ENCODE measurements around the gene PXMP4. TPM values are rescaled to one million over a fixed set of nuclear protein-coding genes. Genes with fewer than 3 reads are reported as not detected.

PXMP4 gene
- polyA plus RNA-seq, 1 donor (not counting 4 experiments of a cell fraction or from before 2014, with no cell fraction given), result 3.2 TPM

DNA sequence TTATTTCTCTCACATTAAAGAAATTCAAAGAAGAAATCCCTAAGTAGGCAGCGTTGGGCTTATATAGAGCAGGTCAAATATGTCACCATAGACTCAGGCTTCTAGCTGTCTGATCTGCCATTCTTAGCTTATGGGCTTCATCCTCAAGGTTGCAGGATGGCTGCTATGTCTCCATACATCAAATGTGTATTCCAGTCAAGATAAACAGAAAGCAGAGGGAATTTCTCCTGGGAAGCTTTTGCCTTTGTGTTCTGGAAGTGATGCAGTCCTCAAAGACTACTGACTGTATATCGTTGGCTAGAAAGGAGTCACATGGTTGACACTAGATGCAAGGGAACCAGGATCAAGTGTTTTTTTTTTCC, 47.6 kb upstream of the PXMP4 start:
- H3K79me2 ChIP-seq (ENCODE audit: control insufficient read depth, insufficient read depth, low read length), result no peaks in the 10 kb centered on the region
- no peaks in the 10 kb centered on the region for H4K20me1 ChIP-seq (ENCODE audit: control insufficient read depth, extremely low read depth, insufficient read depth, low read length)
- FAIRE-seq (no peak), DNase-seq (ENCODE audit: low read depth, low spot score) (no peak)
- peaks cover 0 to 9% of the 10 kb centered on the region in 2 experiments for H3K36me3 ChIP-seq (ENCODE audit: control insufficient read depth in 2 of 2, extremely low read depth in 1 of 2, insufficient read depth in 2 of 2, low read length in 2 of 2)
- TF ChIP-seq CTCF (optimal IDR thresholded peaks at IDR 0.05 in 1 of 3, IDR thresholded peaks at IDR 0.05 in 1 of 3, conservative IDR thresholded peaks at IDR 0.05 in 1 of 3; ENCODE audit: extremely low read depth in 1 of 3, insufficient read depth in 2 of 3, low read length in 3 of 3) (no peak), EZH2 (IDR thresholded peaks at IDR 0.05; ENCODE audit: low read length) (no peak)
- H3K9me1 ChIP-seq (ENCODE audit: control insufficient read depth, extremely low read depth, insufficient read depth, low read length), result no peaks in the 10 kb centered on the region
- no peaks in the 10 kb centered on the region for H3K9me3 ChIP-seq (ENCODE audit: control insufficient read depth, low read depth, low read length)
- dilution Hi-C loops (cut with MboI; ENCODE audit: extremely low pct_ligation_motif_present, low sequenced_read_pairs), result no loop called here
- H3K27me3 ChIP-seq (ENCODE audit: control insufficient read depth, extremely low read depth, insufficient read depth, low read length), result no peaks in the 10 kb centered on the region
- H3K27ac ChIP-seq (ENCODE audit: control insufficient read depth, insufficient read depth, low read length), result no peak overlapping the region
- H3K9ac ChIP-seq (ENCODE audit: control insufficient read depth, extremely low read depth, insufficient read depth, low read length), result no peak overlapping the region
- no peak overlapping the region for H2AFZ ChIP-seq (ENCODE audit: control insufficient read depth, low read length)
- no peak overlapping the region for H3K4me3 ChIP-seq (ENCODE audit: control insufficient read depth in 2 of 3, extremely low read depth in 1 of 3, insufficient read depth in 2 of 3, low read depth in 1 of 3, low read length in 3 of 3)
- H3K4me2 ChIP-seq (ENCODE audit: control insufficient read depth, extremely low read depth, insufficient read depth, low read depth, low read length), result no peak overlapping the region
- no peaks in the 10 kb centered on the region for H3K4me1 ChIP-seq (ENCODE audit: control insufficient read depth, extremely low read depth, insufficient read depth, low read length)

- FAIRE-seq, result no peak
- no peaks in the 10 kb centered on the region for H3K9me1 ChIP-seq (ENCODE audit: control insufficient read depth, extremely low read depth, insufficient read depth, low read length)
- H3K4me3 ChIP-seq (ENCODE audit: control insufficient read depth in 2 of 3, extremely low read depth in 1 of 3, insufficient read depth in 2 of 3, low read depth in 1 of 3, low read length in 3 of 3), result no peak overlapping the region
- no peak overlapping the region for H3K9ac ChIP-seq (ENCODE audit: control insufficient read depth, extremely low read depth, insufficient read depth, low read length)
- TF ChIP-seq EZH2 (IDR thresholded peaks at IDR 0.05; ENCODE audit: low read length) (no peak), CTCF (optimal IDR thresholded peaks at IDR 0.05 in 1 of 3, IDR thresholded peaks at IDR 0.05 in 1 of 3, conservative IDR thresholded peaks at IDR 0.05 in 1 of 3; ENCODE audit: extremely low read depth in 1 of 3, insufficient read depth in 2 of 3, low read length in 3 of 3) (no peak)
- no peak overlapping the region for H3K27ac ChIP-seq (ENCODE audit: control insufficient read depth, insufficient read depth, low read length)
- H3K27me3 ChIP-seq (ENCODE audit: control insufficient read depth, extremely low read depth, insufficient read depth, low read length), result no peaks in the 10 kb centered on the region
- H3K4me1 ChIP-seq (ENCODE audit: control insufficient read depth, extremely low read depth, insufficient read depth, low read length), result no peaks in the 10 kb centered on the region
- H4K20me1 ChIP-seq (ENCODE audit: control insufficient read depth, extremely low read depth, insufficient read depth, low read length), result no peaks in the 10 kb centered on the region
- H2AFZ ChIP-seq (ENCODE audit: control insufficient read depth, low read length), result no peak overlapping the region
- DNase-seq (ENCODE audit: low read depth, low spot score), result no peak
- no peaks in the 10 kb centered on the region for H3K79me2 ChIP-seq (ENCODE audit: control insufficient read depth, insufficient read depth, low read length)
- H3K4me2 ChIP-seq (ENCODE audit: control insufficient read depth, extremely low read depth, insufficient read depth, low read depth, low read length), result no peak overlapping the region
- dilution Hi-C loops (cut with MboI; ENCODE audit: extremely low pct_ligation_motif_present, low sequenced_read_pairs), result no loop called here
- H3K9me3 ChIP-seq (ENCODE audit: control insufficient read depth, low read depth, low read length), result no peaks in the 10 kb centered on the region
- peaks cover 0 to 9% of the 10 kb centered on the region in 2 experiments for H3K36me3 ChIP-seq (ENCODE audit: control insufficient read depth in 2 of 2, extremely low read depth in 1 of 2, insufficient read depth in 2 of 2, low read length in 2 of 2)
Observed at GRCh38 chr20:33766686-33767085, 46.6 kb upstream of the PXMP4 start.
